Measurements from ENCODE around the gene RARRES2.

- no peak for TF ChIP-seq POLR2A (IDR thresholded peaks at IDR 0.05; ENCODE audit: borderline replicate concordance, extremely low read depth, insufficient read depth, insufficient read length)
- TF ChIP-seq RAD21 (IDR thresholded peaks at IDR 0.05; ENCODE audit: low read depth): no peak
- TF ChIP-seq CTCF (IDR thresholded peaks at IDR 0.05 in 2 of 3, conservative IDR thresholded peaks at IDR 0.05 in 1 of 3; ENCODE audit: borderline replicate concordance in 1 of 3, insufficient read depth in 1 of 3, low read depth in 2 of 3, low read length in 2 of 3): no peak
- no peak for TF ChIP-seq POLR2AphosphoS5 (IDR thresholded peaks at IDR 0.05; ENCODE audit: low read depth, low read length)
- TF ChIP-seq ZNF274 (IDR thresholded peaks at IDR 0.05; ENCODE audit: low read depth, low read length): no peak
- no peak for TF ChIP-seq EZH2phosphoT487 (IDR thresholded peaks at IDR 0.05; ENCODE audit: borderline replicate concordance)
These were observed 40.3 kb upstream of the RARRES2 start for GRCh38 chr7:150381785-150382122.

Data from HCT116 (cell line).